Loucy (cell line): ENCODE data around the gene MAFF.

Experiments
- H2AFZ ChIP-seq: fragments of 200-600 bp; sonication (generic); 2 replicates; pipeline ENCODE4 v1.6.0; 2016; ENCODE audit warnings: antibody characterized with exemption, mild to moderate bottlenecking, low read length, moderate library complexity
- H3F3A ChIP-seq: fragments of 200-600 bp; 2 replicates; pipeline ENCODE4 v1.6.0; 2016; ENCODE audit warnings: antibody characterized with exemption, low read depth, mild to moderate bottlenecking
- H3K27me3 ChIP-seq: fragments of 200-600 bp; sonication (generic); 2 replicates; pipeline ENCODE4 v1.6.1; 2014; ENCODE audit warnings: low read length, mild to moderate bottlenecking; ENCODE audit not compliant: insufficient read depth, poor library complexity, severe bottlenecking
- H3K36me3 ChIP-seq: fragments of 200-600 bp; sonication (generic); 2 replicates; pipeline ENCODE4 v1.6.1; 2016; ENCODE audit warnings: low read length; ENCODE audit not compliant: insufficient read depth
- H3K4me1 ChIP-seq: fragments of 200-600 bp; sonication (generic); 2 replicates; pipeline ENCODE4 v1.5.1; 2014; ENCODE audit warnings: low read length, mild to moderate bottlenecking; ENCODE audit not compliant: insufficient read depth, poor library complexity, severe bottlenecking
- H3K4me2 ChIP-seq: fragments of 200-600 bp; sonication (generic); 2 replicates; pipeline ENCODE4 v1.6.0; 2014; ENCODE audit warnings: antibody characterized with exemption, low read length, low read depth, mild to moderate bottlenecking; ENCODE audit not compliant: poor library complexity, severe bottlenecking
- H3K4me3 ChIP-seq: fragments of 200-600 bp; sonication (generic); 2 replicates; pipeline ENCODE4 v1.5.1; 2014; ENCODE audit warnings: low read length, mild to moderate bottlenecking, mixed read lengths; ENCODE audit not compliant: poor library complexity, severe bottlenecking
- H3K79me2 ChIP-seq: fragments of 200-600 bp; sonication (generic); 2 replicates; pipeline ENCODE4 v1.6.1; 2014; ENCODE audit warnings: low read length; ENCODE audit not compliant: insufficient read depth
- H3K9ac ChIP-seq: fragments of 200-600 bp; sonication (generic); 2 replicates; pipeline ENCODE4 v1.6.0; 2014; ENCODE audit warnings: mild to moderate bottlenecking, low read depth, low read length, moderate library complexity; ENCODE audit not compliant: poor library complexity, severe bottlenecking
- H3K9me2 ChIP-seq: fragments of 200-600 bp; sonication (generic); replicated peaks from 2 replicates; pipeline ENCODE4 v1.6.1; 2016; ENCODE audit warnings: low read depth, low read length, mixed read lengths
- H3K9me3 ChIP-seq: fragments of 200-600 bp; sonication (generic); 2 replicates; pipeline ENCODE4 v1.6.1; 2014; ENCODE audit warnings: mild to moderate bottlenecking, antibody characterized with exemption, low read length, low read depth; ENCODE audit not compliant: insufficient read depth
- H4K20me1 ChIP-seq: fragments of 200-600 bp; sonication (generic); 2 replicates; pipeline ENCODE4 v1.6.0; 2014; ENCODE audit warnings: antibody characterized with exemption, low read length, mild to moderate bottlenecking; ENCODE audit not compliant: insufficient read depth, poor library complexity, severe bottlenecking
- EZH2phosphoT487 ChIP-seq: fragments of 200-600 bp; IDR thresholded peaks from 2 replicates; pipeline ENCODE4 v1.6.1; 2018; ENCODE audit warnings: antibody characterized with exemption, mild to moderate bottlenecking, moderate library complexity, borderline replicate concordance
- TF ChIP-seq, protein P1 (sequence below): fragments of 200-600 bp; sonication (generic); conservative IDR thresholded peaks from 2 replicates; pipeline ENCODE4 v1.5.1; 2014; ENCODE audit warnings: mild to moderate bottlenecking, antibody characterized with exemption, low read length

MAFF gene

DNA sequence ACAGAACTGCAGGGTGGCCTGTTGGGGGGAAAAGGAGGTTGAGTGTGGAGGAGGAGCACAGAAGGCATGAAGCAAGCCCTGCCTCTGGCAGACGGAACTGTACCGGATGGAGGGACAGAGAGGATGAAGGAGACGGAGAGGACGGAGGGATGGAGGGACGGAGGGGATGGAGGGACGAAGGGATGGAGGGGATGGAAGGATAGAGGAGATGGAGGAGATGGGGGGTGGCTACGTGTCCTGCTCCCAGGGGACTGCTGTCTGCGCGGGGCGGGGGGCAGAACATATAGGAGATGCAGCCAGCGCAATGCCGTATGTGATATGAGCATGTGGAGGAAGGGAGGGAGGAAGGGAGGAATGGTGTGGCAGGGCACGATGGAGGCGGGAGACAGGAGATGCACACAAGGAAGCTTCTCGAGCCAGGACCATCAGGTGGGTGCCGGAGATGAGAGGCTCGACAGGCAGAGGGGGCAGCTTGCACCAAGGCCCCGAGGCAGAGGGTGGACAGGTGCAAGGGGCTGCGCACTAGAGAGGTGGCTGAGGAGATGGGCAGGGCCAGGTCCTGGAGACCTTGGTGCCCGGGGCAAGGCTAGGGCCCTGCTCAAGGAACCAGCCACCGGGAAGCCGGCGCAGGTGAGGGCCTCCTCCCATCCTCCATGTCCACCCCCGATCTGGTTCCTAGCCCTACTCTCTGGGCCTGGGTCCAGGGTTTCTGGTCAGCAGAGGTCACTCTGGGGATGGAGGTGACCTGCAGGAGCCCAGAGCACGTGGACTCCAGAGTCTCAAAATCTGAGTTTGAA is 25.3 kb downstream of the MAFF start:
- TF ChIP-seq, protein P1, sequence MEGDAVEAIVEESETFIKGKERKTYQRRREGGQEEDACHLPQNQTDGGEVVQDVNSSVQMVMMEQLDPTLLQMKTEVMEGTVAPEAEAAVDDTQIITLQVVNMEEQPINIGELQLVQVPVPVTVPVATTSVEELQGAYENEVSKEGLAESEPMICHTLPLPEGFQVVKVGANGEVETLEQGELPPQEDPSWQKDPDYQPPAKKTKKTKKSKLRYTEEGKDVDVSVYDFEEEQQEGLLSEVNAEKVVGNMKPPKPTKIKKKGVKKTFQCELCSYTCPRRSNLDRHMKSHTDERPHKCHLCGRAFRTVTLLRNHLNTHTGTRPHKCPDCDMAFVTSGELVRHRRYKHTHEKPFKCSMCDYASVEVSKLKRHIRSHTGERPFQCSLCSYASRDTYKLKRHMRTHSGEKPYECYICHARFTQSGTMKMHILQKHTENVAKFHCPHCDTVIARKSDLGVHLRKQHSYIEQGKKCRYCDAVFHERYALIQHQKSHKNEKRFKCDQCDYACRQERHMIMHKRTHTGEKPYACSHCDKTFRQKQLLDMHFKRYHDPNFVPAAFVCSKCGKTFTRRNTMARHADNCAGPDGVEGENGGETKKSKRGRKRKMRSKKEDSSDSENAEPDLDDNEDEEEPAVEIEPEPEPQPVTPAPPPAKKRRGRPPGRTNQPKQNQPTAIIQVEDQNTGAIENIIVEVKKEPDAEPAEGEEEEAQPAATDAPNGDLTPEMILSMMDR: no peak
- no peak for TF ChIP-seq EZH2phosphoT487
- Histone ChIP-seq H3K4me2 (no peak overlapping the region), H3K36me3 (peaks cover 11% of the 10 kb centered on the region; the same call in 1 of the 2 replicates), H2AFZ (no peak overlapping the region), H3K9ac (no peak overlapping the region), H3K9me3 (no peaks in the 10 kb centered on the region), H3K79me2 (no peaks in the 10 kb centered on the region), H3K9me2 (no peaks in the 10 kb centered on the region), H3K4me1 (peaks cover 2% of the 10 kb centered on the region), H3F3A (no peaks in the 10 kb centered on the region), H4K20me1 (no peaks in the 10 kb centered on the region), H3K27me3 (no peaks in the 10 kb centered on the region), H3K4me3 (no peak overlapping the region)

DNA sequence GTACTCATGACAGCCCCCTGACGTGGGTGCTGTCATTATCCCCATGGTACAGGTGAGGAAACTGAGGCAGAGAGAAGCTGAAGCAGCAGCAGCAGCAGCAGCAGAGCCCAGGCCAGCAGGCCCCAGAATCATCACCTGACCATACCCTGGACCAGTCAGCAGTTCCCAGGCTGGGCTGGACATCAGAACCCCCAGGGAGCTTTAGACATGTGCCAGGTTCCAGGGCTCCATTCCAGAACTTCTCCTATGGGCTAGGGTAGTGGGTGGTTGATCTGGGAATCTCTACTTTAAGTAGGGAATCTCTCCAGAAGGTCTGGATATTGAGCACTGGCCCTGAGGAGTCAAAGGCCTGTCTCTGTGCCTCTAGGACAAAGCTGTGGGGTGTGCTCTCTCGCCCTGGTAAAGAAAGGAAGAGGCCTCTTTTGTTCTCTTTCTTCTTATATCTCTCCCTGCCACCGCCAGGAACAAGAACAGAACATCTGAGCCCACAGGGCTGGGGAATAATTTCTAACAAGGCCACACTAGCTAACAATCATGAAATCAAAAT is 26.6 kb downstream of the MAFF start:
- no peak overlapping the region for H2AFZ ChIP-seq
- TF ChIP-seq EZH2phosphoT487: no peak
- TF ChIP-seq, protein P1: no peak
- no peaks in the 10 kb centered on the region for H3F3A ChIP-seq
- peaks cover 11% of the 10 kb centered on the region; the same call in 1 of the 2 replicates for H3K36me3 ChIP-seq
- no peaks in the 10 kb centered on the region for H3K27me3 ChIP-seq
- H3K4me2 ChIP-seq: no peak overlapping the region
- no peaks in the 10 kb centered on the region for H4K20me1 ChIP-seq
- no peaks in the 10 kb centered on the region for H3K9me2 ChIP-seq
- no peaks in the 10 kb centered on the region for H3K79me2 ChIP-seq
- no peak overlapping the region for H3K4me3 ChIP-seq
- H3K4me1 ChIP-seq: no peaks in the 10 kb centered on the region
- no peaks in the 10 kb centered on the region for H3K9me3 ChIP-seq
- H3K9ac ChIP-seq: no peak overlapping the region

DNA sequence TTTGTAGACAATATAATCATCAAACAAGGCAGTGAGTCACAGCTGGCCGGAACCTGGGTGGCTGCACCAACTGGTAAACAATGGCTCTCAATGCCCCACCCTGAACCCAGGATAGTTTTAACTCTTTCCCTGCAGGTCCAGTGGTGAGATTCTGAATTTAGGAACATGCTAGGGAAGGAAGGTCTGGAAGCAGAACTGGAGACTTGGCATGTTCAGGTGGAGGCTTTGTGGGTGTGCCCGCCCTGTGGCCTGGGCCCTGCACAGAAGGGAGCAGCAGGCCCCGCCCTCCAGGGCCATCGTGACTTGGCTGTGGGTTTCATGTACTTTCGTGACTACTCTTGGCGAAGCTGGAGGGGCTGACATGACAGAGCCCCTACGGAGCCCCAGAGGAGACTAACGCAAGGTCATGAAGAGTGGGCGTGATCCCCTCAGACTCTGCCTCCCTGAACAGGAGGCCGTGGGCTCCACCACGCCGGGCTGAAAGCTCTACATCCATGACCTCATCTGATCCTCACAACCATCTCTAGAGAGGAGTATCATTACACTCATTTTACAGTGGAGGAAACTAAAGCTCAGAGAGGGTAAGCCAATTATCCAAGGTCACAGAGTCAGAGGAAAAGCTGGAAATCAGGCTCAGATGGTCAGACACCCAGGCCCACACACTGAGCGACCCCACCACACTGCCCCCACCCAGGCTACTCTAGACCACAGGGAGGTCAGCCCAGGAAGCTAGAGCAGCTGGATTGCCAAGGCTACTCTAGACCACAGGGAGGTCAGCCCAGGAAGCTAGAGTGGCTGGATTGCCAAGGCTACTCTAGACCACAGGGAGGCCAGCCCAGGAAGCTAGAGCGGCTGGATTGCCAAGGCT is 27.3 kb downstream of the MAFF start:
- TF ChIP-seq, protein P1: no peak
- TF ChIP-seq EZH2phosphoT487: no peak
- no peaks in the 10 kb centered on the region for H3K9me2 ChIP-seq
- no peaks in the 10 kb centered on the region for H3K27me3 ChIP-seq
- H3K4me2 ChIP-seq: no peak overlapping the region
- H3K9me3 ChIP-seq: no peaks in the 10 kb centered on the region
- H3F3A ChIP-seq: no peaks in the 10 kb centered on the region
- peaks cover 11% of the 10 kb centered on the region; the same call in 1 of the 2 replicates for H3K36me3 ChIP-seq
- no peaks in the 10 kb centered on the region for H4K20me1 ChIP-seq
- no peak overlapping the region for H3K4me3 ChIP-seq
- no peaks in the 10 kb centered on the region for H3K79me2 ChIP-seq
- H3K9ac ChIP-seq: no peak overlapping the region
- no peaks in the 10 kb centered on the region for H3K4me1 ChIP-seq
- no peak overlapping the region for H2AFZ ChIP-seq
